OCI-M2 (cell line): ENCODE results near the gene HP1BP3.

Experiments used
- DNase-seq: peaks from one replicate; lab custom pipeline; 2025; ENCODE audit not compliant: unreplicated experiment; lab: John Stamatoyannopoulos, UW

The HP1BP3 gene

DNA sequence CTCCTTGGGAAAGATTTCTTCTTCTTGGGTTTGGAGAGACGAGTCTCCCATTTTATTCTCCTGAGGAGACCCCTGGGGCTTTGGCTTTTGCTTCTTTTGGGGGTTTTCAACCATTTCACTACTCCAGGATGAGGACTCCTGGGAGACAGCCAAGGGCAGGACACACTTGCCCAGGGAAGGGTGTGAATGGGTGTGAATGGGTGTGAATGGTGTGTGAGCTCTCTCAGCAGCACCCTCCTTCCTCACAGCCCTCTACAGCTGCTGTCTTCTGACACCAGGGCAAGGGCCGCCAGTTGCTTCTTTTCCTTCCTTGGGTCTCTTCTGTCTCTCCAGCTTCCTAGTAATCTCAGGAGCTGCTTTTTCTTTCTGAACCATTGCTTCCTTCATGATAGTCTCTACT lies 93.5 kb downstream of the HP1BP3 start:
- DNase-seq = no peak
